Medulla oblongata (tissue), 1 donor: ENCODE results near the gene UGT1A7.
"Not testable (repeated sequence)": the region's sequence is repeated elsewhere in the genome, so short reads cannot be mapped to it uniquely, and the experiment has no call there.

Source experiments
- DNase-seq: peaks from one replicate; pipeline ENCODE4 v3.0.0-alpha.2; 2015; ENCODE audit errors: extremely low spot score

The UGT1A7 gene

GRCh38 chr2:233681521-233682099 lies at the start of gene UGT1A7:
UGT1A7 (plus strand) TSS chr2:233681901; CDS start chr2:233681938, 37 bp downstream.
- DNase-seq: no peak

- not testable (repeated sequence) for DNase-seq
Measured at GRCh38 chr2:233636306-233636705, 45.4 kb upstream of the UGT1A7 start, which contains the start of gene UGT1A10. UGT1A10 (plus strand) TSS chr2:233636448; CDS start chr2:233636523, 75 bp downstream.

- no peak for DNase-seq
Measured at GRCh38 chr2:233638836-233639235, 42.9 kb upstream of the UGT1A7 start.

- DNase-seq: no peak
Measured at GRCh38 chr2:233639860-233640259, 41.8 kb upstream of the UGT1A7 start.

GRCh38 chr2:233643128-233643527 lies 38.6 kb upstream of the UGT1A7 start:
- DNase-seq: no peak

GRCh38 chr2:233646033-233646432 lies 35.7 kb upstream of the UGT1A7 start:
- not testable (repeated sequence) for DNase-seq

GRCh38 chr2:233650981-233651380 lies 30.7 kb upstream of the UGT1A7 start:
- DNase-seq: no peak

- no peak for DNase-seq
Measured at GRCh38 chr2:233651430-233651829, 30.3 kb upstream of the UGT1A7 start.

GRCh38 chr2:233654501-233654900 lies 27.2 kb upstream of the UGT1A7 start:
- DNase-seq: no peak

GRCh38 chr2:233655043-233655442 lies 26.7 kb upstream of the UGT1A7 start:
- DNase-seq: no peak

GRCh38 chr2:233655943-233656342 lies 25.8 kb upstream of the UGT1A7 start:
- DNase-seq: not testable (repeated sequence)

- DNase-seq: no peak
Measured at GRCh38 chr2:233656443-233656842, 25.3 kb upstream of the UGT1A7 start.

GRCh38 chr2:233658610-233659009 lies 23.1 kb upstream of the UGT1A7 start:
- no peak for DNase-seq

GRCh38 chr2:233663911-233664310 lies 17.8 kb upstream of the UGT1A7 start:
- no peak for DNase-seq

- DNase-seq: no peak
Measured at GRCh38 chr2:233668605-233669260, 13.0 kb upstream of the UGT1A7 start.

GRCh38 chr2:233671290-233672161 lies 10.2 kb upstream of the UGT1A7 start, which contains the start of gene UGT1A9:
UGT1A9 (plus strand) TSS chr2:233671898; CDS start chr2:233671935, 37 bp downstream.
- no peak for DNase-seq

GRCh38 chr2:233672886-233673285 lies 8.8 kb upstream of the UGT1A7 start:
- no peak for DNase-seq

GRCh38 chr2:233673896-233674295 lies 7.8 kb upstream of the UGT1A7 start:
- DNase-seq: no peak

- no peak for DNase-seq
Measured at GRCh38 chr2:233674314-233674713, 7.4 kb upstream of the UGT1A7 start.

- no peak for DNase-seq
Measured at GRCh38 chr2:233674995-233675394, 6.7 kb upstream of the UGT1A7 start.

- no peak for DNase-seq
Measured at GRCh38 chr2:233676046-233676445, 5.7 kb upstream of the UGT1A7 start.

- no peak for DNase-seq
Measured at GRCh38 chr2:233679196-233679595, 2.5 kb upstream of the UGT1A7 start.
